Measurements from ENCODE around the gene TNNI3.
"Not testable (repeated sequence)": the region's sequence is repeated elsewhere in the genome, so short reads cannot be mapped to it uniquely, and the experiment has no call there.

Gene TNNI3

GRCh38 chr19:55157064-55157908 lies at the start of gene TNNI3:
TNNI3 (minus strand) TSS chr19:55157732; CDS start chr19:55157589, 143 bp downstream.
- no peak for FAIRE-seq

GRCh38 chr19:55206664-55207500 lies 49.4 kb upstream of the TNNI3 start:
- no peak for FAIRE-seq

GRCh38 chr19:55202199-55202598 lies 44.7 kb upstream of the TNNI3 start:
- not testable (repeated sequence) for FAIRE-seq

GRCh38 chr19:55199620-55200204 lies 42.2 kb upstream of the TNNI3 start:
- FAIRE-seq: no peak

GRCh38 chr19:55198651-55199050 lies 41.1 kb upstream of the TNNI3 start:
- no peak for FAIRE-seq

- FAIRE-seq: no peak
These were observed 40.0 kb upstream of the TNNI3 start for GRCh38 chr19:55197528-55197927.

GRCh38 chr19:55196803-55197202 lies 39.3 kb upstream of the TNNI3 start:
- FAIRE-seq: no peak

GRCh38 chr19:55193481-55193880 lies 35.9 kb upstream of the TNNI3 start:
- FAIRE-seq: no peak

- no peak for FAIRE-seq
These were observed 31.9 kb upstream of the TNNI3 start for GRCh38 chr19:55189403-55189835.

GRCh38 chr19:55188625-55189024 lies 31.1 kb upstream of the TNNI3 start:
- FAIRE-seq: no peak

GRCh38 chr19:55186080-55186479 lies 28.5 kb upstream of the TNNI3 start:
- FAIRE-seq: no peak

GRCh38 chr19:55181740-55182139 lies 24.2 kb upstream of the TNNI3 start:
- FAIRE-seq: no peak

- FAIRE-seq: no peak
These were observed 22.3 kb upstream of the TNNI3 start, which contains the start of gene SYT5 for GRCh38 chr19:55179606-55180484. SYT5 (minus strand) TSS chr19:55180289; CDS start chr19:55179041, 1,248 bp downstream.

GRCh38 chr19:55178781-55179599 lies 21.5 kb upstream of the TNNI3 start:
- FAIRE-seq: no peak

- FAIRE-seq: no peak
These were observed 18.5 kb upstream of the TNNI3 start for GRCh38 chr19:55176076-55176475.

- no peak for FAIRE-seq
These were observed 17.8 kb upstream of the TNNI3 start for GRCh38 chr19:55175117-55175867.

- FAIRE-seq: no peak
These were observed 17.0 kb upstream of the TNNI3 start for GRCh38 chr19:55174425-55175116.

GRCh38 chr19:55173714-55174409 lies 16.3 kb upstream of the TNNI3 start:
- FAIRE-seq: no peak

- no peak for FAIRE-seq
These were observed 15.7 kb upstream of the TNNI3 start for GRCh38 chr19:55173186-55173713.

Measured in colon (tissue), 2 donors.